Stimulated activated CD4-positive, alpha-beta T cell treated with anti-CD3 and anti-CD28 coated beads, Interleukin-1b, Interleukin-23, amount 100 ng/mL, for 24 hours (primary cell): ENCODE data around the gene WDR5.

Experiments
- DNase-seq, 4 experiments: peaks; one replicate each; pipeline ENCODE4 v3.0.0-alpha.2; 2020; ENCODE audit warnings: low read depth in 4 of 4, low spot score in 1 of 4

WDR5 gene

GRCh38 chr9:134173127-134174072, 37.5 kb downstream of the WDR5 start:
- DNase-seq = no peak

DNA sequence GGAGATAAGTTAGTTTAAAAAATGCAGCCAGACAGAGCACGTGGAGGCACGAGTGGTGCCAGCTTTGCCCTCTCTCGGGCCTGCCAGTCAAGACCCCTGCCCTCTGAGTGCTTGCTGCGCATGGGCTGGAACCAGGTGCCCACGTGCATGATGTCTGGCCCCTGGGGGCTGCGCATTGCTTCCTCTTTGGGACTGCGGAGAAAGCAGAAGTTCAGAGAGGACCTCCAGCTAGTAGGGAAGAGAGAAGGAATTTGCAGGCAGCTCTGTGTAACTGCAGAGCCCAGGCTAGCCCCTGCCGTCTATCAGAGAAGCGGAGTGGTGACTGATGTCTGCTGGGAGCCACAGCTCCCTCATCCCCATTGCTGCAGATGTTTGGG, 38.2 kb downstream of the WDR5 start:
- DNase-seq = no peak

GRCh38 chr9:134174526-134175290, 38.8 kb downstream of the WDR5 start:
- DNase-seq = no peak

DNA sequence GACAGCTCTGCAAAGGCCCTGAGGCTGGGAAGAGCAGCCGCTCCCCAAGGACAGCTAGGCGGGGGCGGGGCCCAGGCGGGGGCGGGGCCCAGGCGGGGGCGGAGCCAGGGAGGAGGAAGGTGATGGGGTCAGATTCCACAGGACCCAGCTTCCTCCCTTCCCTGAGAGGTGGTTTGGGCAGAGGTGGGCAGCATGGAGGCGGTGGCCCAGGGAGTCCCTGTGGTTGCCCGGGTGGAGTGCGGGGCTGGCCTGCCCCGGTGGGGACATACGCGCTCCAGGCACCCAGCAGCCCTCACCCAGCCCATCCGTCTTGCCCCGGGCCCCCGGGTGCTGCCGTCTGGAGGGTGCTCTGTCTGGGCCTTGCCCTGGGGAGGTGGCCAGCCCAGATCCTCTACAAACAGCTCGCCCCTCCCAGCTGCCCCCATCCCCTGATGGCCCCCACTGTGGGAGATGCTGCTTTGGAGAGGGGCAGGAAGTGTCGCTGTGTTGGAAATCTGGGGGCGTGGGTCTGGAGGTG, 39.5 kb downstream of the WDR5 start:
- DNase-seq = no peak

GRCh38 chr9:134175808-134176598, 40.1 kb downstream of the WDR5 start:
- no peak for DNase-seq

- DNase-seq = no peak
Measured at GRCh38 chr9:134176599-134176968, 40.7 kb downstream of the WDR5 start.

DNA sequence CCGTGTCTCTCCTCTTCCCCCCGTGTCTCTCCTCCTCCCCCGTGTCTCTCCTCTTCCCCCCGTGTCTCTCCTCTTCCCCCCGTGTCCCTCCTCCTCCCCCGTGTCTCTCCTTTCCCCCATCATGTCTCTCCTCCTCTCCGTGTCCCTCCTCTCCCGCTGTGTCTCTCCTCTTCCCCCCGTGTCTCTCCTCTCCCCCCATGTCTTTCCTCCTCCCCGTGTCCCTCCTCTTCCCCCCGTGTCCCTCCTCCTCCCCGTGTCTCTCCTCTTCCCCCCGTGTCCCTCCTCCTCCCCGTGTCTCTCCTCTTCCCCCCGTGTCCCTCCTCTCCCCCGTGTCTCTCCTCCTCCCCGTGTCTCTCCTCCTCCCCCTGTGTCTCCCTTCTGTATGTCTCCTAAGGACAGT, 41.3 kb downstream of the WDR5 start:
- DNase-seq = no peak

DNA sequence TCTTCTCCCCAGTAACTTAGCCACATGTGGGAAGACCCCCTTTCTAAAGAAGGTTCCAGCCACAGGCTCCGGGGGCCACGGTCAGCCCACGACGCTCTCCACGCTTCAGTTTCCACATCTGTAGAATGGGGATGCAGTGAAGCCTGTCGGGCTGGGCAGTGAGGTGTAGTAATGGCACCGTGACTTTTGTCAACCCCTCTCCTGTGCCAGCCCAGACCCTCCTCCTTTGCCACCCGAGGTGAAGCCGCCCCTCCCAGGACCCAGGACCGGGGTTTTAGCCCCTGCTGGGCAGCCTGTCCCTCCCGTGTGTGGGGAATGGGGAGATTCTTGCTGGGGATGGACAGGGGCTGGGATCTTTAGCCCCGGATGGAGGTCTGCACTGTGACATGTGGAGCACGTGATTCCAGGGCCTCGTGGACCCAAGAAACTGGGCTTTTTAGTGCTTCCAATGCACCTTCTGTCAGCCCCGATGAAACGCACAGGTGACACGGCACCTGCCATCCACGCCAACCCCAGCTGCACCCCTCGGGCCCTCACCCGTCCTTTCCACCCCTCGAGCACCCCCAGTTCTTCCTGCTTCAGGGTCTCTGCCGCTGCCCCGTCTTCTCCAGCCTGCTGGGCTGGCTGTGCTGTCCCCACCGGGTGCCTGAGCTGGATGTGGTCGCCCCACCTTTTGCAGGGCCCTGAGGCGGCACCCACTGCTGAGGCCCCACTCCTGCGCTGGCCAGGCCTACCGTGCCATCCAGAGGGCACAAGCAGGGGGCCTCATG, 41.9 kb downstream of the WDR5 start:
- DNase-seq = no peak

DNA sequence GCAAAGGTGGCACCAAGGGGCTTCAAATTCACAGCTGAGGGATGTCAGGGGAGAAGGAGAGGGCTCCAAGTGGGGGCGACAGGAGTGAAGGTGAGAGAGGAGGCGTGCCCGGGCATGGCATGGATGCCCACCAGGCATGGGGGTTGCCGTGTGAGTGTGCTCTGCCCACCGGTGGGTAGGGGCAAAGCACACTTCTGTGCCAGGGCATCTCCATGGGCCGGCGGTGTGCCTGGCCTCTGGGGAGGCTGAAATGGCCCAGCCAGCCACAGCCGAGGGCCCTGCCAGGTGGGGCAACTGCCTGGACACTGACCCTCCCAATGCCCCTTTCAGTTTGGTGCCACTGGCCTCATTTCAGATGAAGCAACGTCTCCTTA, 42.5 kb downstream of the WDR5 start:
- DNase-seq = no peak

DNA sequence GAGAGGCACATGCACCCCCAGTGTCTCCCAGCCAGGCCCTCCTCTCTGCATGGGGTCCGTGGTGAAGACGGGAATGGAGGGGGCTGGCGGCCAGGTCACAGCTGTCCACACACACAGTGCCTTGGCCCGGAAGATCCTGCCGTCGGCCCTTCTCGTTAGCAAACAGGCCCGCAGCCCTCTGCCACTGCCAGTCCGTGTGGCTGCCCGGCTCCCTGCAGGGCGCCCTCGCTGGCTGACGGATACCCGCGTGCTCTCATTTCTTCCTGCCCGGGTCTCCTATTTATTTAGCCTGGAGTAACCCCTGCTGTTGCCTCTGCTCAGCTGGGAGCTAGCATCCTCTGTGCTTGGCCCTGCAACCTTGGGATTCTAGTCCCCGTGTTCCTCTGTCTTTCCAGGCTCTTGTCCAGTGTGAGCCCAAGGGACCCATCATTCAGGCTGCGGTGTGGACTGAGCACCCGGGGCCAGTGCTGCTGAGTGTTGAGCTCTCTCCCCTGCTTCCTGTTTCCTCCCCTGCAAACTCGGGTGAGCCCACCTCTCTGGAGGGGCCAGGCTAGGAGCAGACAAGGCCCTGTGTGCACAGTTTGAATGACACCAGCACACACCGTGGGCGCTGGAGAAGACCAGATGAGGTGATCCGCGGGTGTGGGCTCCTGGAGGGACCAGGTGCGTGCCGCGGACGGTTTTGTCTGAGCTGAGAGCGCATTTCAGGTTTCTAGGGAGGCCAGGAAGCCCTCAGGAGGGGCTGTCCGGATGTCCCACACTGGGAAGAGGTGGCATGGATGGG, 43.1 kb downstream of the WDR5 start:
- no peak for DNase-seq

GRCh38 chr9:134179595-134179917, 43.7 kb downstream of the WDR5 start:
- DNase-seq = no peak

DNA sequence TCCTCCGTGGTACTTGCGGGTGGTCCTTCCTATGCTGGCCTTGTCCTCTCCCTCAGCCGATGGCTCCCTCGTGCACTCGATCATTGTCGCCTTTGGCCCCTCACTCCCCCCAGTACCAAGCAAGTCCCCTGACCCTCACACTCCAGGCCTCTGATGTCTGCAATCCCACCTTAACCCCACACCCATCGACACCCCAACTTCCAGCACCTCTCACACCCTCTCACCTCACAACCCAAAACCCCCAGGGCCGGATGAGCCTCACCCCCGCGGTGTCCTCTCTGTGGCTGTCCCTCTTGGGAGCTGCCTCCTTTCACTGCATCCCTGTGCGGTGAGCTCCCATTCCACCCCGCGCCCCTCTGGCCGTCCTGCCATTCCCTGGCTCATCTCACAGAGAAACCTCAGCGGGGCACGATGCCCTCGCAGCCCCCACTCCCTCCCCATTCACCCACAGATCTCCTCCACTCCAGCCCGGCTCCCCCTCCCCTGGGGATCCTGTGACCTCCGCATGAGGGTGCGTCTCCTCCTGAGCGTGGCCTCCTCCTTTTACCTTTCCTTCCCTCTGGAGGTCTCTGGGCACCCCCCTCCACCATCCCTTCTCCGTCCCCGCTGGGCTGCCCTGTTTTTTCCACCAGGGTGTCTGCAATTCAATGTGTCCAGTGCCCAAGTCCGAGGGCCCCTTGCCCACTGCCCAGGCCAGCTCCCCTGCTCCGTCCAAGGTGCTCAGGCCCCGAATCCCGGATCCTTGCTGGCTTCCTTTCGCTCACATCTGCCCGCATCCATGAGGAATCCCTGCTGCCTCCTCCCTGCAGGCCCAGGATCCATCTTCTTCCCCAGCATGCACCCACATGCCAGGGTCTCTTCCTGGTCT, 44.3 kb downstream of the WDR5 start:
- DNase-seq = no peak

GRCh38 chr9:134180786-134181647, 45.1 kb downstream of the WDR5 start:
- DNase-seq = no peak

DNA sequence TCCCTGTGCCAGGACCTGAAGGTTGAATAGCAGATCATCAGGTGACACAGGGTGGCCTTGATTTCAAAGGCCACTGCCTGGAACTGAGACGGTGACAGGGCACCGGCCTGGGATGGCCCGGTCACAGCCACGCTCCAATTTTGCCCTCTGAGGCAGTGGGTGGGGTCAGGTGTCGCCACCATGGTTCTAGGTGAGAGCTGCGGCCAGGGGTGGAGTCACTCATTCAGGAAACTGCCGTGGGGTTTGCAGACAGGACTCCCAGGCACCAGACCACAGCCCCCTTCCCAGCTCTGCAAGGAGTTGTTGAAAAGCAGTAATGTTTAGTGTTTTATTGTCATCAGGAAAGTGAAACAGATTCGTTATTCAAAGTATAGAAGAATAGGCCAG, 45.8 kb downstream of the WDR5 start:
- no peak for DNase-seq

DNA sequence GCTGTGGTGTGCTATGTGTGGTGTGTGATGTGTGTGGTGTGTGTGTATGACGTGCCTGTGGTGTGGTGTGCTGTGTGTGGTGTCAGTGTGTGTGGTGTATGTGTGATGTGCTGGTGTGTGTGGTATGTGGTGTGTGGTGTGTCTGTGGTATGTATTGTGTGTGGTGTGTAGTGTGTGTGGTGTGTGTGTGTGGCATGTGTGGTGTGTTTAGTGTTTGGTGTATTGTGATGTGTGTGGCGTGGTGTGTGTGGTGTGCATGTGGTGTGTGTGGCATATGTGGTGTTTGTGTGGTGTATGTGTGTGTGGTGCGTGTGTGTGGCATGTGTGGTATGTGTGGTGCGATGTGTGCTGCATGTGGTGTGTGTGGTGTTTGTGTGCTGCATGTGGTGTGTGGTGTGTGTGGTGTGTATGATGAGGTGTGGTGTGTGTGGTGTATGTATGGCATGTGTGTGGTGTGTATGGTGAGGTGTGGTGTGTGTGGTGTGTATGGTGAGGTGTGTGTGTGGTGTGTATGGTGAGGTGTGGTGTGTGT, 46.7 kb downstream of the WDR5 start:
- no peak for DNase-seq

- no peak for DNase-seq
Measured at GRCh38 chr9:134185536-134186011, 49.7 kb downstream of the WDR5 start.

- DNase-seq = no peak
Measured at GRCh38 chr9:134186471-134187109, 50.7 kb downstream of the WDR5 start.
